Ishikawa (cell line): ENCODE data around the gene CCNYL1.

ENCODE experiments used
- CEBPB ChIP-seq: IDR thresholded peaks from 2 replicates; pipeline ENCODE4 v1.6.1; 2012
- EGR1 ChIP-seq: IDR thresholded peaks from 2 replicates; pipeline ENCODE4 v1.6.1; 2012
- EP300 ChIP-seq: IDR thresholded peaks from 2 replicates; pipeline ENCODE4 v1.6.1; 2012; ENCODE audit warnings: borderline replicate concordance
- FOXM1 ChIP-seq: IDR thresholded peaks from 2 replicates; pipeline ENCODE4 v1.6.1; 2012; ENCODE audit warnings: low read depth, borderline replicate concordance
- MAX ChIP-seq: IDR thresholded peaks from 2 replicates; pipeline ENCODE4 v1.6.1; 2012
- NFIC ChIP-seq: IDR thresholded peaks from 2 replicates; pipeline ENCODE4 v1.6.1; 2012
- RAD21 ChIP-seq: IDR thresholded peaks from 2 replicates; pipeline ENCODE4 v1.6.1; 2012; ENCODE audit warnings: low read depth
- REST ChIP-seq: IDR thresholded peaks from 2 replicates; pipeline ENCODE4 v1.6.1; 2012; ENCODE audit warnings: low read depth, mild to moderate bottlenecking
- TAF1 ChIP-seq: IDR thresholded peaks from 2 replicates; pipeline ENCODE4 v1.6.1; 2012; ENCODE audit warnings: low read depth, mild to moderate bottlenecking
- TEAD4 ChIP-seq: IDR thresholded peaks from 2 replicates; pipeline ENCODE4 v1.6.1; 2012
- USF1 ChIP-seq: IDR thresholded peaks from 2 replicates; pipeline ENCODE4 v1.6.1; 2012
- YY1 ChIP-seq: IDR thresholded peaks from 2 replicates; pipeline ENCODE4 v1.6.1; 2012; ENCODE audit warnings: low read depth
- ZBTB7A ChIP-seq: IDR thresholded peaks from 2 replicates; pipeline ENCODE4 v1.6.1; 2012; ENCODE audit warnings: low read depth

DNA sequence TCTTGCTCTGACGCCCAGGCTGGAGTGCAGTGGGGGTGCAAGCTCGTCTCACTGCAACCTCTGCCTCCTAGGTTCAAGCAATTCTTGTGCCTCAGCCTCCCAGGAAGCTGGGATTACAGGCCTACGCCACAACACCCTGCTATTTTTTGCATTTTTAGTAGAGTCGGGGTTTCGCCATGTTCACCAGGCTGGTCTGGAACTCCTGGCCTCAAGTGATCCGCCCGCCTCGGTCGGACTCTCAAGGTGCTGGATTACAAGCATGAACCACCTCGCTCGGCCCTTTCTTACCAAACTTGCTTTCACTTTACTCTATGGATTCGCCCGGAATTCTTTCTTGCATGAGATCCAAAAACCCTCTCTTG lies 61.4 kb downstream of the CCNYL1 start:
- TF ChIP-seq CEBPB (no peak), TAF1 (no peak), EP300 (no peak), YY1 (no peak), RAD21 (no peak), EGR1 (no peak), REST (no peak), USF1 (no peak), TEAD4 (no peak), MAX (no peak), FOXM1 (no peak), ZBTB7A (no peak), NFIC (no peak)
